ENCODE results near the gene SLC4A1AP. TPM values are rescaled to one million over a fixed set of nuclear protein-coding genes. Genes with fewer than 3 reads are reported as not detected.

Gene SLC4A1AP
- total RNA-seq, 1 experiment from 2014 or later = 29.1 TPM

- no TSS peak for BruUV-seq (replicated peaks)
- no peak for TF ChIP-seq EZH2 (IDR thresholded peaks at IDR 0.05; ENCODE audit: low read length, unreplicated experiment)
- TF ChIP-seq EZH2phosphoT487 (IDR thresholded peaks at IDR 0.05; ENCODE audit: borderline replicate concordance, low read length) = no peak
Measured at GRCh38 chr2:27615316-27615715, 48.4 kb upstream of the SLC4A1AP start.

GRCh38 chr2:27621524-27621923 is 42.2 kb upstream of the SLC4A1AP start:
- Histone ChIP-seq H3K9me3 (ENCODE audit: low read length) (no peaks in the 10 kb centered on the region), H3K9me2 (replicated peaks; ENCODE audit: low read length) (peaks cover 3% of the 10 kb centered on the region; the same call in 1 of the 2 replicates), H3K27ac (ENCODE audit: low read length) (no peak overlapping the region), H3K4me2 (ENCODE audit: low read length) (no peak overlapping the region), H3K9ac (ENCODE audit: low read length) (no peak overlapping the region), H2AFZ (ENCODE audit: low read length) (no peak overlapping the region), H3K79me2 (ENCODE audit: low read length) (no peaks in the 10 kb centered on the region), H3K27me3 (ENCODE audit: low read length) (no peaks in the 10 kb centered on the region), H3K4me3 (ENCODE audit: low read length) (no peak overlapping the region), H3K36me3 (ENCODE audit: low read depth, low read length) (no peaks in the 10 kb centered on the region), H3F3A (ENCODE audit: low read length, unreplicated experiment) (no peaks in the 10 kb centered on the region), H3K4me1 (ENCODE audit: insufficient read depth, low read length) (peaks cover 17% of the 10 kb centered on the region), H4K20me1 (ENCODE audit: low read length) (no peaks in the 10 kb centered on the region)
- no TSS peak for BruUV-seq (replicated peaks)
- ChIA-PET POLR2A (ENCODE audit: unreplicated experiment) (no interaction called here), CTCF (interaction anchor here (0.7 kb wide), 1 partner anchor 14 kb away, joined by 3 read pairs; no protein-coding TSS in a partner anchor)
- intact Hi-C loops (cut with micrococcal nuclease) = no loop called here
- TF ChIP-seq EZH2 (IDR thresholded peaks at IDR 0.05; ENCODE audit: low read length, unreplicated experiment) (no peak), EZH2phosphoT487 (IDR thresholded peaks at IDR 0.05; ENCODE audit: borderline replicate concordance, low read length) (no peak), CTCF (conservative IDR thresholded peaks at IDR 0.05; ENCODE audit: low read depth, low read length) (peak; percentile 39; the same call in 1 of the 2 replicates)
- no peak for DNase-seq
- no peak for ATAC-seq

More at GRCh38 chr2:27615316-27615715, 48.4 kb upstream of the SLC4A1AP start:
- H3K36me3 ChIP-seq (ENCODE audit: low read depth, low read length) = no peaks in the 10 kb centered on the region
- CTCF ChIA-PET = no interaction called here
- H3K9me2 ChIP-seq (replicated peaks; ENCODE audit: low read length) = no peaks in the 10 kb centered on the region
- no peaks in the 10 kb centered on the region for H3K79me2 ChIP-seq (ENCODE audit: low read length)
- no peak overlapping the region for H3K27ac ChIP-seq (ENCODE audit: low read length)
- DNase-seq = no peak
- no peaks in the 10 kb centered on the region for H3K9me3 ChIP-seq (ENCODE audit: low read length)
- H3K27me3 ChIP-seq (ENCODE audit: low read length) = no peaks in the 10 kb centered on the region
- no peak overlapping the region for H3K4me3 ChIP-seq (ENCODE audit: low read length)
- no peak overlapping the region for H3K9ac ChIP-seq (ENCODE audit: low read length)
- intact Hi-C loops (cut with micrococcal nuclease) = no loop called here
- H3K4me1 ChIP-seq (ENCODE audit: insufficient read depth, low read length) = no peaks in the 10 kb centered on the region
- H3F3A ChIP-seq (ENCODE audit: low read length, unreplicated experiment) = no peaks in the 10 kb centered on the region
- no peak overlapping the region for H3K4me2 ChIP-seq (ENCODE audit: low read length)
- POLR2A ChIA-PET (ENCODE audit: unreplicated experiment) = no interaction called here
- no peak; the same call in 1 of the 2 replicates for ATAC-seq
- H2AFZ ChIP-seq (ENCODE audit: low read length) = 0 out of 2 replicates have a peak overlapping the region, but pooled peaks have one; percentile 14
- no peaks in the 10 kb centered on the region for H4K20me1 ChIP-seq (ENCODE audit: low read length)

- ChIA-PET POLR2A (ENCODE audit: unreplicated experiment) (interaction anchor here (0.7 kb wide), 1 partner anchor 195 kb away, joined by 3 read pairs; no protein-coding TSS in a partner anchor), CTCF (no interaction called here)
- H4K20me1 ChIP-seq (ENCODE audit: low read length) = no peaks in the 10 kb centered on the region
- H3K9ac ChIP-seq (ENCODE audit: low read length) = no peak overlapping the region
- no peak for TF ChIP-seq EZH2phosphoT487 (IDR thresholded peaks at IDR 0.05; ENCODE audit: borderline replicate concordance, low read length)
- no peak for TF ChIP-seq CTCF (conservative IDR thresholded peaks at IDR 0.05; ENCODE audit: low read depth, low read length)
- no peak for TF ChIP-seq EZH2 (IDR thresholded peaks at IDR 0.05; ENCODE audit: low read length, unreplicated experiment)
- no peaks in the 10 kb centered on the region for H3K27me3 ChIP-seq (ENCODE audit: low read length)
- no peaks in the 10 kb centered on the region for H3K9me3 ChIP-seq (ENCODE audit: low read length)
- no peak overlapping the region for H3K4me3 ChIP-seq (ENCODE audit: low read length)
- peak; percentile 56 for ATAC-seq
- no peaks in the 10 kb centered on the region for H3K79me2 ChIP-seq (ENCODE audit: low read length)
- peaks cover 31% of the 10 kb centered on the region for H3K4me1 ChIP-seq (ENCODE audit: insufficient read depth, low read length)
- H2AFZ ChIP-seq (ENCODE audit: low read length) = no peak overlapping the region
- peak; percentile 79 for DNase-seq
- peaks cover 3% of the 10 kb centered on the region; the same call in 1 of the 2 replicates for H3K9me2 ChIP-seq (replicated peaks; ENCODE audit: low read length)
- H3F3A ChIP-seq (ENCODE audit: low read length, unreplicated experiment) = no peaks in the 10 kb centered on the region
- H3K4me2 ChIP-seq (ENCODE audit: low read length) = peak overlapping the region; percentile 15; the same call in 1 of the 2 replicates
- no peaks in the 10 kb centered on the region for H3K36me3 ChIP-seq (ENCODE audit: low read depth, low read length)
- no TSS peak for BruUV-seq (replicated peaks)
- intact Hi-C loops (cut with micrococcal nuclease) = no loop called here
- no peak overlapping the region for H3K27ac ChIP-seq (ENCODE audit: low read length)
Measured at GRCh38 chr2:27622921-27623384, 40.7 kb upstream of the SLC4A1AP start.
